DMS53 treated with DMSO at 0.1 percent for 48 hours (cell line): ENCODE data around the gene RRM2.
"Not testable (repeated sequence)": the region's sequence is repeated elsewhere in the genome, so short reads cannot be mapped to it uniquely, and the experiment has no call there.

Experiments used
- DNase-seq: peaks from one replicate; lab custom pipeline; 2025; ENCODE audit not compliant: unreplicated experiment; lab: John Stamatoyannopoulos, UW

The RRM2 gene

DNA sequence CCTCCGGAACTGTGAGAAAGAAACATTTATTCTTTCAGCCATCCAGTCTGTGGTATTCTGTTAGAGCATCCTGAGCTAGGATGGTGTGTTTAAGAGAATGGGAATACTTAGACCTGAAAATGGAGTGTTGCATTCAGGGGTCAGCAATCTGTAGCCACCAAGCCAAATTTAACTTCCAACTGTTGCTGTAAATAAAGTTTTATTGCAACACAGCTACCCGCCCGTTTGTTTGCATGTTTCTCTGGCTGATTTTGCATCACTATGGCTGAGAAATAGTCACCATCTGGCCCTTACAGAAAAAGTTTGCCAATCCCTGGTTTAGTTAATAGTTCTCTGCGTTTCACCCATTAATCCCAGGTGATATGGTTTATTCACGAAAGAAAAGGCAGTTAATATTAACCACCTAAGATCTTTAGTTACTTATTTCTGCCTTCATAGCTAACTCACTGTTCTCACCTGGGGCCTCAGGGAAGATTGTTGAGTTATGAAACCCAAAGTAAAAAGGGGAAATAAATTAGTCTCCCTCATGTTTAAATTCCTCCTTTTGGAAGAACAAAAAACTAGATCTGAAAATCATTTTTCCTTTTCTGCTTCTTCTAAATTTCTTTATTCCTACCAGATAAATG is 32.9 kb upstream of the RRM2 start:
- DNase-seq, result no peak

DNA sequence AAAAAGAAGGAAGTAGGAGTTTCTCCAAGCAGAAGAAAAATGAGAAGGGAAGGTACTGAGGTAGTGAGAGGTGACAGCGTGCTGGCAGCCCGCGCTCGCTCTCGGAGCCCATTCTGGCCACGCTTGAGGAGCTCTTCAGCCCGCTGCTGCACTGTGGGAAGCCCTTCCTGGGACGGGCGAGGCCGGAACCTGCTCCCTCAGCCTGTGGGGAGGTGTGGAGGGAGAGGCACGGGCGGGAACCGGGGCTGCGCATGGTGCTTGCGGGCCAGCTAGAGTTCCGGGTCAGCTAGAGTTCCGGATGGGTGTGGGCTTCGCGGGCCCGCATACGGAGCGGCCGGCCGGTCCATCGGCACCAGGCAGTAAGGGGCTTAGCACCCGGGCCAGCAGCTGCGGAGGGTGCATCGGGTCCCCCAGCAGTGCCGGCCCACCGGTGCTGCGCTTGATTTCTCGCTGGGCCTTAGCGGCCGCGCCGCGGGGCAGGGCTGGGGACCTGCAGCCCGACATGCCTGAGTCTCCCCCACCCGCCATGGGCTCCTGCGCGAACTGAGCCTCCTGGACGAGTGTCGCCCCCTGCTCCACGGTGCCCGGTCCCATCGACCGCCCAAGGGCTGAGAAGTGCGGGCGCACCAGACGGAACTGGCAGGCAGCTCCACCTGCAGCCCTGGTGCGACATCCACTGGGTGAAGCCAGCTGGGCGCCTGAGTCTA is 31.2 kb upstream of the RRM2 start:
- DNase-seq, result no peak

DNA sequence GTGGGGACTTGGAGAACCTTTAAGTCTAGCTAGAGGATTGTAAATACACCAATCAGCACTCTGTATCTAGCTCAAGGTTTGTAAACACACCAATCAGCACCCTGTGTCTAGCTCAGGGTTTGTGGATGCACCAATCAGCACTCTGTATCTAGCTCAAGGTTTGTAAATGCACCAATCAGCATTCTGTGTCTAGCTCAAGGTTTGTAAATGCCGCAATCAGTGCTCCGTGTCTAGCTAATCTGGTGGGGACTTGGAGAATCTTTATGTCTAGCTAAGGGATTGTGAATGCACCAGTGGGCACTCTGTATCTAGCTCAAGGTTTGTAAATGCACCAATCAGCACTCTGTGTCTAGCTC is 30.7 kb upstream of the RRM2 start:
- not testable (repeated sequence) for DNase-seq

DNA sequence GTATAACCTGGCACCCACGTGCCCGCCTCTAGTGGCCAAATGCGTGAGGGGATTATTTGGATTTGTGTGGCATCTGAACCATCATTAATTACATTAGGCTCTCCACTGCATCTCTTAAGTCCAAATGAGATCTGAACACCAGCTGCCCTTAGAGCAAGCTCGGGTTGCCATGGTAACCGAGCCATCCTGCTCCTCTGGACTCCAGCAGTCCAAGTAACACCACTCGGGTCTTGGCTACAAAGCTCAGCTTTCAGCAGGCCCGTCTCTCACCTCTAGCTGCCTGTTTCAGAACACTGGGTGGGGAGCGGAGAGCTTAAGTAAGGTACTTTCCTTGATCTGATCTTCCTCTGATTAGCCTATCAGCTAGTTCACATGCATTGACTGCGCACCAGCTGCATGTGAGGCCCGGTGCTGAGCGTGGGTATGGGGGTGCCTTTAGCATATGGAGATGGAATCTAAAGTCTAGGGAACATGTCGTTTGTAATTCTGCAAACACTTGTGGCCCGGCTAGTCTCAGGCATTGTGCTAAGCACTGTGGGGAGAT is 28.2 kb upstream of the RRM2 start:
- no peak for DNase-seq

DNA sequence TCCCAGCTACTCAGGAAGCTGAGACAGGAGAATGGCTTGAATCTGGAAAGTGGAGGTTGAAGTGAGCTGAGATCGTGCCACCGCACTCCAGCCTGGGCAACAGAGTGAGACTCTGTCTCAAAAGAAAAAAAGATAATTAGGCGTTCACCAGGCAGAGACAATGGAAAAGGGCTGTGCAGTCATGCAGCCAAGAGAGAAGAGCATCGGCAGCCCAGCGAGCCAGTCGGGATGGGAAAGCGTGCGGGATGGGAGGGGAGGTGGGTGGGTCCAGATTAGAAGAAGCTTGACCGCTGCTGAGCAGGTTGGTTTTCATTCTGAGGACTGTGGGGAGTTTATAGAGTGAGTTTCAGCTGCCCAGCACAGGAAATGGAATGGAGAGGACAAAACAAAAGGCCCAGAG is 27.4 kb upstream of the RRM2 start:
- DNase-seq, result no peak

DNA sequence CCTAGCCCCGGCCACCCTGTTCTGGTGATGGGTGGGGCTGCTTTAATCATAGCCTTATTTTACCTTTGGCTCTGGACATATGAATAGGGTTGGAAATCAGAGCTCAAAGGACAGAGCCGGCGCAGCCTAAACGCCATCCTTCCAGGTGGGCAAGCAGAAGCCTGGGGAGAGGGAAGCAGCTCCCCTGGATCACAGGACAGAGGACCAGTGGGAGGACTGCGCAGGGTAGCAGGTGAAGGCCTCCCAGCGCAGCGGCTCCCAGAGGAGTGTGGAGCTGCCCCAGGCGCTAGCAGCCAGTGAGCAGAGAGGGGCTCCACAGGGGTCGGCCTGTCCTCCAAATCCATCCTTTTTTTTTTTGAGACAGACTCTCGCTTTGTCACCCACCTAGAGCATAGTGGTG is 25.9 kb upstream of the RRM2 start:
- no peak for DNase-seq

DNA sequence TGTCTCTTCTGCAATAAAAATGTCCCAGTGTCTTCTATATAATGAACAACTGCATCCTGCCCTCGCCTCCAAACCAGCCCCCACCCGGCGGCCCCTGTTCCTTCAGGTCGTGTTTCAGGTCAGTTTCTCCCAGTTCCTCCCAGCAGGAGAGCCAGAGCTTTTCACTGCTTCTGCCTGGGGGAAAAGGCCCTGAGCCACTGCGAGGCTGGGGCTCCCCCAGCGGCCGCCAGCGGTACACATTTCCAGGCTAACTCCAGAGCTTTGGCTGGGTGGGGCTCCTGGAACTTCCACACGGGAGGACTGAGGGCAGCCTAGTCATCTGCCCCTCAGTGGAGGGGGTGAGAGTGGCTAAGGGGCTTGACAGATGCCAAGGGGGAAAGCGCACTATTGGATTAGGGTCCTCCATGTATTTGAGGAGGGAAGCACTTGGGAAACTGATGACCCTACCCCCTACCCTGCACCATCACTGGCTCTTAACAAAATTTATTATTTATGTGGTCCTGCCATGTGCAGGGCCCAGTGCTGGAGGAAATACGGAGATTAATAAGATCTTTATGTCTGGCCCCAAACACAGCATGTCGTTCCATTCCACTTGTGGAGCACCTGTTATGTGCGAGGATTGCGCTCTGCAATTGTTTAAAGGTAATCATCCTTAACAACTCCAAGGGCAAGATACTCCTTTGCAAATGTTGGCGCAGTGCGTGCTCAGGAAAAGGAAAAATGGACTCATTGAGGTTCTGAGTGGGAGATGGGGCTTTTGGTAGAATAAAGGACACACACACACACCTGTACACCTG is 25.0 kb upstream of the RRM2 start:
- DNase-seq, result peak; percentile 39

DNA sequence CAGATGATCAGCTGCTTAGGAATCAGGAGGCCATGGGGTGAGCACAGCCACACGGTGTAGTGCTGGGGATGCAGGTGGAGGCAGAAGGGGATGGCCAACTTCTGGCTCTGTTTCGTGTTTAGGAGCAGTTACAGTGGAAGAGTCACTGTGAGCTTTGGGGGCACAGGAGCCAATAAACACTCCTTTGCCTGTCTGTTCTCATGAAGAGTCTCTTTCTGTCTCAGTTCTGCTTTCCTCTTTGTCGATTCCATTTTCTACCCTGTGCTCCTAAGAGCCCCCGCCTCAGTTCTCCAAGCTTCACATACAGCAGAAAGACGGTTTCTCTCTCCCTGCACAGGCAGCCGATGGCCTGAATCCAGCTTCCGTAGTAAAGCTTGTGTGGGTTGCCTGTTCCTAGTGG is 21.0 kb upstream of the RRM2 start:
- DNase-seq, result no peak

DNA sequence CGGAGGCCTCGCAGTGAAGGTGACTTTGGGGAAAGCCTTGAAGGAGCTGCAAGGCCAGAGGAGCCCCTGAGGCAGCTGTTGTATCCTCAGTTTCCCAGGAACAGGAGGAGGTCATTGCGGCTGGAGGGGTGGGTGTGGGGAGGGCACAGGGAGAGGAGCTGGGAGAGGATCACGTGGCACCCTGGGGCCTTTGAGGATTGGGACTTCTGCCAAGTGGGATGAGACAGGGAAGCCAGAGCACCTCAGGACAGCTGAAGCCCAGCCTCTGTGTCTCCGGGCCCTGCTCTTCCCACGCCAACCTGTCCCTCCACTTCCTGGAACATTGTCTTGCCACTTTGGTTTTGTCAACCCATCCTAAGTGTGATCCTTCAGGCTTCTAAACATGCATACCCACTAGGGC is 19.4 kb upstream of the RRM2 start:
- DNase-seq, result no peak

DNA sequence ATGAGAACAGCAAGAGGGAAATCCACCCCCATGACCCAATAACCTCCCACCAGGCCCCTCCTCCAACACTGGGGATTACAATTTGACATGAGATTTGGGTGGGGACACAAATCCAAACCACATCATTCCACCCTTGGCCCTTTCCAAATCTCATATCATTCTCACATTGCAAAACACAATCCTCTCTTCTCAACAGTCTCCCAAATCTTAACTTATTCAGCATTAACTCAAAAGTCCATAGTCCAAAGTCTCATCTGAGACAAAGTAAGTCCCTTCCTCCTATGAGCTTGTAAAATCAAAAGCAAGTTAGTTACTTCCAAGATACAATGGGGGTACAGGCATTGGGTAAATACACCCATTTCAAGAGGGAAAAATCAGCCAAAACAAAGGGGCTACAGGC is 17.6 kb upstream of the RRM2 start:
- DNase-seq, result not testable (repeated sequence)

DNA sequence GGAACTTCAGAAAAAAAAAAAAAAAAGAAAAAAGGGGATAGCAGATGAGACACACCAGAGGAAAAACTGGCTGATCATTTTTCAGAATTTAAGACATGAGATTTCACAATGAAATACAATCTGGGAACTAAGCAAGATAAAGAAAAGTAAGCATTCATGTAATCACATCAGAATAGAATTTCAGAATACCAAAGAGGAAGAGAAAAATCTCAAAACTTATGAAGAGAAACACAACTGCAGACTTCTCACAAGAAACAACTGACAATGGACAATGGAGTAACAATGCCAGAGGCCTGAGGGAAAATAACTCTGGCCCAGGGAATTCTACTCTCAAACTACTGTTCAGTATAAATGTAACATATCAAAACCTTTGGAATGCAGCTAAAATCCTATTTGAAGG is 13.2 kb upstream of the RRM2 start:
- no peak for DNase-seq

DNA sequence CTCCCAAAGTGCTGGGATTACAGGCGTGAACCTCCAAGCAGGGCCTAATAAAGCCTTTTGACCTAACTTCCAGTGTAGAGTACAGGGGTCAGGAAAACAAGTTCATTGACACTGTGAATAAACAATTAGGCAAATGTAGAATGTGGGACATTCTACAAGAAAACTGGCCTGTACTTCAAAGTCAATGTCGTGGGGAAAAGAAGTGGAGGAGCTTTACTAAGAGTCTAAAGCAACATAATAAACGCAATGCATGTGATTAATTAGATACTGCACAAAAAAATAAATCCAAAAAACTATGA is 3.6 kb upstream of the RRM2 start:
- DNase-seq, result no peak

DNA sequence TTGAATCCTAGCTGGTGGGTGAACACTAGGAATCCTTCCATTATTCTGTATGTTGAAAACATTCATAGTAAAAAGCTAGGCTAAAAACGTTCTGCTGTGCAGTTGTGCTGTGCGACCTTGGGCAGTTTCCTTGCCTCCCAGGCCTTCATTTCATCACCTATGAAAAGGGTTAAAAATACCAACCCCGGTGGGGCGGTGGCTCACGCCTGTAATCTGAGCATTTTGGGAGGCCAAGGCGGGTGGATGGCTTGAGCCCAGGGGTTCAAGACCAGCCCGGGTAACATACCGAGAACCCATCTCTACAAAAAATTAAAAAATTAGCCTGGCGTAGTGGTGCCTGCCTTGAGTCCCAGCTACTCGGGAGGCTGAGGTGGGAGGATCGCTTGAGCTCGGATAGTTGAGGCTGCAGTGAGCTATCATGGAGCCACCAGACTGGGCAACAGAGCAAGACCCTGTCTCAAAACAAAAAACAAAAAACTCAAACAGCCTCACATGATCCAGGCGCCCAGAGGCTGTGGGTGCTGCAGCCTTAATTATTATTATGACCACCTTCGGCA is 2.9 kb upstream of the RRM2 start:
- DNase-seq, result no peak

DNA sequence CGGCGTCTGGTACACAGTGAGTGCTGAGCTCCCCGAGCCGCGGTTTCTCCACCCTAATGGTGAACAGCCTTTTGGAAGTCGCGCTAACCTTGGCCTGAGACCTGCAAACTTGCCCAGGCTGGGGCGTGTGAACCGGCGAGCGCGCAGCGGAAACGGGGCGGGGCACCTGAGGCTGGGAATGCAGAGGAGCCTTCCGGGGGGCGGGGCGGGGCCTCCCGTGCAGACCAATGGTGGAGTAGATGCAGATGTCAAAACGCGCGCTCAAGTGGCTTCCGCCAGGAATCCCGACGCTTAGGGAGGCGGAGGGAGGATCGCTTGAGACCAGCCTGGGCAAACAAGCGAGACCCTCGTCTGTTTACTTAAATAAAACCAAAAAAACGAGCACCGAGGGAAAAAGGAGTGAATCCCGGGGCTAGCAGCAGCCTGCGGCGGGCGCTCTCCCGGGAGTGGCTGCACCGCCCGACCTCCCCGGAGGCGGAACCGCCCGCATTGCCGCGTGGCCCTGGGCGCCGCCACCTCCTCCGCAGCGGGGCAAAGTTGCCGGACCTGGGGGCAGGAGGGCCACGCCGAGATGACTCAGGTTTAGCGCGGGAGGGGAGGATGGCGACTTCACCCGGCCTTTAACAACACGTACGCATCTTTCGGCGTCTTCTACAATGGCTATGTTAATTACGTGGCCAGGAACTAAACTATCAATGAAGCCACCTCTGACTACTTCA is 2.2 kb upstream of the RRM2 start:
- peak; percentile 82 for DNase-seq

DNA sequence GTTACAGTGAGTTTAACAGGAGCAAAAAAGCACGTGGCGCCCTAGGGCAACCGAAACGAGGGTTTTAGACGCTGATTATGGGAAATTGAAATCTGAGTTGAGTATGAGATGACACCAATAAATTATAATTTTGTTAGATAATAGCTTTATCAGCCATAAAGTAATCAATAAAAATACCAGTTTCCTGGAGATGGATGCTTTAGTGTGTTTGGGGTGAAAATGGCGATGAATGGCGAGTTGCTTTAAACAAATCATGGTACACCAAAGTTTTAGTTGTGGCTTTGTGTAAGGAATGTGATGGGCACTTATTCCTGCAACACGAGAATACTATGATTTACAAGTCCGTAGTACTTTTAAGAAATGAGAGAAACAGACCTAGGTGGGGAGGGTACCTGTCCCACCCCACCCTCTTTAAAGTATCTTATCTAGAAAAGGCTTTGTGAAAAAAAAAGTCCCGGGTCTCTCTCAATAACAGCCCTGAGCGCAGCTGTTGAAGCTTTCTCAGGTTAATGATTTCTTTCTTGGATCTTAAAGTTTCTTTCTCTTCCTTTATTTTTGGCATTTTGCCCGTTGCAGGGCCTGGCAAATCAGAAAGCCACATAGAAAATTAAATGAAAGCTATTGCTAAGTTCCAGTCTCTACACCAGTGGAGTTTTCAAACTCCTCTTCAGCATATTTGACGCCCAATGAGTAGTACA is 1.5 kb upstream of the RRM2 start:
- no peak for DNase-seq

DNA sequence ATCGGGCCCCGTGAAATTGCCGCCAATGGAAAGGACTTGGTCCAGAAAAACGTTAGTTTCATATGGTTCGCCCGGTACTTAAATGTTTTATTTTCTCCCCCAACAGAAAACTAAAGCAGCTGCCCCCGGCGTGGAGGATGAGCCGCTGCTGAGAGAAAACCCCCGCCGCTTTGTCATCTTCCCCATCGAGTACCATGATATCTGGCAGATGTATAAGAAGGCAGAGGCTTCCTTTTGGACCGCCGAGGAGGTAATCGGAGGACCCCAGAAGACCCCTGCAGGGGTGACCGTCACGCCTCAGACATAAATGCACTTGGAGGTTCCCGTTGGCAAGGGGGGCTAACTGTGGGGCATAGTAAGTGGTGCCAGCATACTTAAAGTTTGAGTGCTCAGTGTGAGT is 742 bp downstream of the RRM2 start:
- DNase-seq, result no peak

DNA sequence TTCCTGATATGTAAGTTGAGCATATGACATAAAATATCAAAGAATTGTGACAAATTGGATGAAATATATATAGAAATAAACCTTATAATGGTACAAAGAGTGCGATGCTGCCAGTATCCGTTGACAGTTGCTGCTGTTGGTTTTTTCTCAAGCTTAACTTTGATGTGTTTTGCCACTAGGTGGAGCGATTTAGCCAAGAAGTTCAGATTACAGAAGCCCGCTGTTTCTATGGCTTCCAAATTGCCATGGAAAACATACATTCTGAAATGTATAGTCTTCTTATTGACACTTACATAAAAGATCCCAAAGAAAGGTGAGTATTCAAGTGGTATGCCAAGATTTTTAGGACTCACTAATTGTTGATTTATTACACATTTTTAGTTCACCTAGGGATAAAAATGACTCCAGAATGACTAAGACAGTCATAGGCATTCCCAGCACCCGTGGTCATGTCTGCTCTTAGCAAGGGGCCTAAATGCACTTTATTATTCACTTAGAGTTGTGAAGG is 2.1 kb downstream of the RRM2 start:
- peak; percentile 55 for DNase-seq

DNA sequence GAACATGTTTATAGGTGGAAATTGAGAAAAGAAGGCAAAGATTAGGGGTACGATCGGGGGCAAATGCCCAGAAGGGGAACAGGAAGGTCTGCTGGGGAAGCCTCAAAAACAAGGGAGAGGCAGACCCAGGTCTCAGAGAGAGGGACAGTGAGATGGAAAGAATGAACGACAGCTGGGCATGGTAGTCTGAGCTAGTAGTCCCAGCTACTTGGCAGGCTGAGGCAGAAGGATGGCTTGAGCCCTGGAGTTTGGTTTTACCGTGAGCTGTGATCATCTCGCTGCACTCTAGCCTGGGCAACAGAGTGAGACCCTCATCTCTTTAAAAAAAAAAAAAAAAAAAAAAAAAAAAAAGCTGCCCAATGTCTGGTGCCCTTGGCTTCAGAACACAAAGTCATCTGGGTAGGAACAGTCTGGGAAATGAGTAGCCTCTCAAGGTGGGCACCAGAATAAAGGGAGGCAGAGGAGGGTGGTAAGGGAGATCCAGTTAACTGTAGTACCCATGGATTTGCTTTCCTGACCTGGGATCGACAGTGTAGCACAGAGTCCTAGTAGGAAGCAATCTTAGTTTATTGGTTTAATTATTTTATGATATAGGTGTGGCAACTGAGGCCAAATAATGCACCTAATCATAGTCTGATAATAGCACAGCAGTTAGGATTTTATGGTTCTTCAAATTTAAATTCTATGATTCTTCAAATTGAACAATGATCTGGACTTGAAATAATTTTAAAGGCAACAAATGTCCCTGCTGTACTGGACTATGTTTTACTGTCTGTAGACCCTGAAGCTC is 3.5 kb downstream of the RRM2 start:
- no peak for DNase-seq

DNA sequence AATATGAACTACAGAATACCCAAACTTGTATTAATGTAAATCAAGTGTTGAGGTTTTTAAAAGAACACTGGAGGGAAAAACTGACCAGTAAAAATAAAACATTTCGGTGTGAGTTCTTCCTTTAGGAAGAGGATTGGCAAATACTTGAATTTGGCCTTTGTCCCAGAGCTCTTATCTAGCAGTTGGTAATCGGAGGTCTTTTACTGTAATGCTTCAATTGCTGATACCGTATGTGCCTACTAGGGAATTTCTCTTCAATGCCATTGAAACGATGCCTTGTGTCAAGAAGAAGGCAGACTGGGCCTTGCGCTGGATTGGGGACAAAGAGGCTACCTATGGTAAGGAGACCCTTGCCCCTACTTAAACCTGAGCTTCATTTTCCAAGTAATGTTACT is 4.1 kb downstream of the RRM2 start:
- DNase-seq, result no peak

DNA sequence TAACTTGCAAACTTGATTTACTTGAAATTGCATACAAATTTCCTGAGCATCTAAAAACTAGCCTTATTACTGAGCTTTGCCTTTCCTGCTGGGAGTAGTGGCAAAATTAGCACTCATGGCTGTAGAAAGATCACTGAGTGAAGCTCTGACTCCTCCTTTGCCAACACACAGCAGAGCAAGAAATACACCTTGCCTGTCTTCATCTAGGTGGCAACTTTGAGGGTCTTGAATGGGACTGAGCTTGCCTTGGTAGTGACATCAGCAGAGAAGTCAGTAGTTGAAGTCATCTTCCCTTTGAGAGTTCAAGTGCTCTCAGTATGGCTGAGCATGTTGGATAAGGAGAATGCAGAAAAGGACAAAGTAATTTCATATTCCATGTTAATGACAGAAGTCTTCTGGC is 5.9 kb downstream of the RRM2 start:
- no peak for DNase-seq
